HG02884 (cell line): ENCODE data around the gene TUBGCP2.

Source experiments
- ATAC-seq: cut with Tn5 transposase; IDR thresholded peaks from one replicate; pipeline ENCODE4 v1.9.1; 2021; ENCODE audit warnings: mild to moderate bottlenecking, moderate library complexity; ENCODE audit not compliant: unreplicated experiment

Gene TUBGCP2, protein sequence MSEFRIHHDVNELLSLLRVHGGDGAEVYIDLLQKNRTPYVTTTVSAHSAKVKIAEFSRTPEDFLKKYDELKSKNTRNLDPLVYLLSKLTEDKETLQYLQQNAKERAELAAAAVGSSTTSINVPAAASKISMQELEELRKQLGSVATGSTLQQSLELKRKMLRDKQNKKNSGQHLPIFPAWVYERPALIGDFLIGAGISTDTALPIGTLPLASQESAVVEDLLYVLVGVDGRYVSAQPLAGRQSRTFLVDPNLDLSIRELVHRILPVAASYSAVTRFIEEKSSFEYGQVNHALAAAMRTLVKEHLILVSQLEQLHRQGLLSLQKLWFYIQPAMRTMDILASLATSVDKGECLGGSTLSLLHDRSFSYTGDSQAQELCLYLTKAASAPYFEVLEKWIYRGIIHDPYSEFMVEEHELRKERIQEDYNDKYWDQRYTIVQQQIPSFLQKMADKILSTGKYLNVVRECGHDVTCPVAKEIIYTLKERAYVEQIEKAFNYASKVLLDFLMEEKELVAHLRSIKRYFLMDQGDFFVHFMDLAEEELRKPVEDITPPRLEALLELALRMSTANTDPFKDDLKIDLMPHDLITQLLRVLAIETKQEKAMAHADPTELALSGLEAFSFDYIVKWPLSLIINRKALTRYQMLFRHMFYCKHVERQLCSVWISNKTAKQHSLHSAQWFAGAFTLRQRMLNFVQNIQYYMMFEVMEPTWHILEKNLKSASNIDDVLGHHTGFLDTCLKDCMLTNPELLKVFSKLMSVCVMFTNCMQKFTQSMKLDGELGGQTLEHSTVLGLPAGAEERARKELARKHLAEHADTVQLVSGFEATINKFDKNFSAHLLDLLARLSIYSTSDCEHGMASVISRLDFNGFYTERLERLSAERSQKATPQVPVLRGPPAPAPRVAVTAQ

DNA sequence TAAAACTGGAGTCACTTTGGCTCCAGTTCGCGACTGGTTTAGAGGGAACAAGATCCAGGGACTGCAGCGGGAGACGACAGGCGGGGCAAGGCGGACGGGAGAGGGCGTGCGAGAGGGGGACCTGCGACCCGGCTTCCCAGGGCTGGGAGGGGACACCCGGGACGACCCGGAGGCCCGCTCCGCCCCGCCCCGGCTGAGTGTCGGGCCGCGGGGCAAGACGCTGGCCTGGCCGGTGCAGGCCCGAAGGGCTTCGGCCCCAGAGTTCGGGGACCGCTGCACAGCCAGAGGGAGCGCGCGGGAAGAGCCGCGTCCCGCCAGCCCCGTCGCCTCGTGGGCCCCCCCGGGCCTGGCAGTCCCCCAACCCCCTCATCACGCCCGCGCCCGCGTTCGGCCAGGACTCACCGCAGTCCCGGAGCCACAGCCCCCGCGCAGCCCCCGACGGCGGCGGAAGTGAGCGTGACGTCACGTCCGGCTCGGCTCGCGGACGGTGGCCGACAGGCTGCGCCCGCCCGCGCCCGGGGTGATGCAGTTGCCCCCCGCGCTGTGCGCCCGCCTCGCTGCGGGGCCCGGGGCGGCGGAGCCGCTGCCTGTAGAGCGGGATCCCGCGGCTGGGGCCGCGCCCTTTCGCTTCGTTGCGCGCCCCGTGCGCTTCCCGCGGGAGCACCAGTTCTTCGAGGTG is at the start of gene TUBGCP2, which contains the start of gene ZNF511:
TUBGCP2 (minus strand) TSS at position 452 of the 679 bp plus-strand sequence. CDS start 5,931 bp downstream, outside the sequence.
ZNF511 (plus strand) TSS at position 494 of the 679 bp plus-strand sequence; CDS start at position 524, 30 bp downstream.
- ATAC-seq, result peak; percentile 65

- peak; percentile 68 for ATAC-seq
These were observed 48.9 kb upstream of the TUBGCP2 start, which contains the start of gene FUOM for GRCh38 chr10:133357285-133358161. Gene FUOM (minus strand): TSS chr10:133358019. CDS start chr10:133358007, 12 bp downstream.

GRCh38 chr10:133356549-133357284 is 48.0 kb upstream of the TUBGCP2 start:
- ATAC-seq, result no peak

- ATAC-seq, result no peak
These were observed 47.3 kb upstream of the TUBGCP2 start for GRCh38 chr10:133355991-133356390.

DNA sequence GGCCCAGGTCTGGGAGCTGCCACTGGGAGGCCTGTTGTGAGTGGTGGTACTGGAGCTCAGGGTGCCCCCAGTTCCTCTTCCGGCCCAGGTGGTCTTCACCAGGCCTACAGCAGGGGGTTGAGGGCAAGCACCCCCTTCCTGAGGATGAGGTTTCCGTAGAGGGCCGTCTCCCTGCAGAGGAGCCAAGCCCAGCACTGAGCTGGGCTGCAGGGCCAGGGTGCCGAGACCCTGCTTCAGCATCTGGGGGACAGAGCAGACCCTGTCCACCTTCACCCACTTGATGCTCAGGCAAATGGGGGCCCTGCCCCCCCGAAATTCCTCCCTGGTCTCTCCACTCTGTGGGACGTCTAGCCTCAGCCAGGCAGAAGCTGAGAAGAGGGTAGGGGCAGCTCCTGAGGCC is 46.6 kb upstream of the TUBGCP2 start:
- no peak for ATAC-seq

- ATAC-seq, result no peak
These were observed 46.1 kb upstream of the TUBGCP2 start for GRCh38 chr10:133354672-133355240.

DNA sequence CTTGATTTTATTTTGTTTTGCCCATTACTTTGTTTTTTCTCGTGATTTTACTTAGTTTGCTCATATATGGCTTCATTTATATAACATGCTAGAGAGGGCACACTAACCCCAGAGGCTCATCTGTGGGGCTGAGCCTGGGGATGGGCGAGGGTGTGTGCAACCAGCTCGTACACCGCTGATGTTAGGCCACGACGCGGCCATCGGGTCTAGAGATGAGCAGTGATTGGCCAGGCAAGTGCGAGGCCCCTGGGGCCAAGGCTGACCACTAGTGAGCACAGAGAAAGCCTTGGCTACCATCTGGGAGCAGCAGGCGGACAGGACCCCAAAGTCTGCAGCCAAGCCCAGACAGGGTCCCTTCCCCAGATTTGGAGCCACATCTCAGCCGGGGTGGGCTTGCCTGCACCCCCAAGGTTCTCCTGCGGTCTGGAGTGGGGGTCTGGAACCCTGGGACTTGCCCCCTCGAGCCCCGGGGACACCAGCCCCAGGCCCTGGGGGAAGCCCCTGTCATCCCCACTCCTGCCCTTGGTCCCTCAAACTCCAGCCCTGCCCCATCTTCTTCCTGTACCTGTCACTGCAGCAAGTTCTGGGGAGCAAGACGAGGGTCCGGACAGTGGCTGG is 45.4 kb upstream of the TUBGCP2 start:
- no peak for ATAC-seq

DNA sequence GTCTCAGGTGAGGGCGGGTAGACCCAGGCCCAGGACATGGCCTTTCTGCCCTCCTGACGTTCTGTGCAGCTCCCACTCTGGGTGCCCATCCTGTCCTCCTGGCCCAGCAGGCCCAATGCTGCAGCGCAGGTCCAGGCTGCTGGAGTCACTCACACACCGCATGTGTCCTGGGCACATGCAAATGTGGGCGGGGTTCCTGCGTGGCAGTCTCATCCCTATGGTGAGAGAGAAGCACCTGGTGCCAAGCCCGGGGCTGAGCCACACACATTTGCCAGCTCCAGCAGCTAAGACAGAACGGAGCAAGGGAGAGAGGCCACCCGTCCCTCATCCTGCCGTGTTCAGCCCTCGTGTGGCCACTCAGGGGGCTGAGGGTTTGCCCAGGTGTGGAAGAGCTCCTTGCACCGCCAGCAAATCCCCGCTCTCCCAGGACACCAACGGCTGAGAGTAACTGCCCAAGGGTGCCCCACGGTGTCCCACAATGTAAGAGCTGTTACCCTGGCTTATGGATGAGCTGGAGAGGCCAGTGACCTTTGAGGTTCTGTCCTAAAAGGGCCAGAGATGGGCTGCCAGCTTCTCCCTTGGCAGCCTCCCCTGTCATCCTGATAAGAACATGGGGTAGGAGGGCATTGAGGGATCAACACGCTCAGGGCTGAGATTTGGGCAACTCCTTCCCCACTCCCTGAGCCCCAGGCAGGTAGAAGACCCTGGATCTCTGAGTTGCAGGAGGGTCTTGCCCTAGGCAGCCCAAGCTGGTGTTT is 44.7 kb upstream of the TUBGCP2 start:
- ATAC-seq, result no peak

- no peak for ATAC-seq
These were observed 43.0 kb upstream of the TUBGCP2 start for GRCh38 chr10:133351408-133352318.

DNA sequence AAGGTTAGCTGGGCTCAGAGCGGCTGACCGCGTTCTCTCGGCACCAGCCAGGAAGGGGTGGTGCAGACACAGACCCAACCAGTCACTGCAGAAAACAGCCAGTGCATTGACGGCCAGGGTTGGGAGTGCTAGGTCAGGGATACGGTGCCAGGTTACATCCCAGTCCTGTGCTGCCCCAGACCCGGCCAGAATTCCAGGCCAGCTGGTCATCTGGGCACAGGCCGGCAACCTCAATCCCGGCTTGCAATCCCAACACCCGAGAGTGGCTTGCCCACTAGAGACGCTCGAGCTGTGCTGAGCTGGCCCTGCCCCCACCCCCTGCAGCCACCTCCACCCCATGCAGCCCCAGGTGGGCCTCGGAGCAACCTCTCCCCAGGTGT is 42.3 kb upstream of the TUBGCP2 start:
- no peak for ATAC-seq

DNA sequence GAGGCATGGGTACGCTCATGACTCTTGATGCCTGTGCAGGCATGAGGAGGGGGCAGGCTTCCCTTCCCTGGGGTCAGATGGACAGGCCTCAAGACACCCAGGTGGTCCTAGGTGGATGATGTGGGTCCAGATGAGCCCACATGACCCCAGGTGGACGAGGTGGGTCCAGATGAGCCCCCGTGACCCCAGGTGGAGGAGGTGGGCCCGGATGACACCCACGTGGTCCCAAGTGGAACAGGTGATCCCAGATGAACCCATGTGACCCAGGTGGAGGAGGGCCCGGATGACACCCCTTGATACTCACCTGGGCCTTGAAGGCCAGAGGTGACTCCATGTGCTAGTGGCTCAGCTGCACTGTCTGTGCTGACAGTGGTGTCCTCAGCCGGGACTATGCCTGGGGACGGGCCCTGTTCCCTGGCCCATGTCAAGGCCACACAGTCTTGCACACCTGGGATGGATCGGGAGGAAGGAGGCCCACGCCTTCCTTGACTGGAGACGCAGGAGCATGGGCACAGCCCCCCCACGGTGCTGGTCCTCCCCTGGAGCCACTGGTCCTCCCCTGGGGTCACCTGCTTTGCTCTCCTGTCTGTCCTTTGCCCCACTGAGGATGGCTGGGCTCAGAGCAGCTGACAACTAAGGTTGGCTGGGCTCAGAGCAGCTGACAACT is 41.7 kb upstream of the TUBGCP2 start:
- no peak for ATAC-seq

- ATAC-seq, result no peak
These were observed 40.9 kb upstream of the TUBGCP2 start for GRCh38 chr10:133349577-133350011.

DNA sequence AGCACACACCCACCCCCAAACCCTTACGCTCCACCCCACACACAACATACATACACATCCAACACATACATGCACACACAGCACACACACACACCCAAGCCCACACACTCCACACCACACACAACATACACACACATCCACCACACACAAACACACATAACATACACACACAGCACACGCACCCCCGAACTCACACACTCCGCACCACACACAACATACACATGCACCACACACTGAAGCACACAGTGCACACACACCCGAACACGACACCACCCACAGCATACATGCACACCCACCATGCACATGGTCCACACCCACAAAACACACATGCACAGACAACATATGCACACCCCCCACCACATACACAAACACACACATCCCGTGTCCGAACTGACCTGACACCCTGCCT is 40.5 kb upstream of the TUBGCP2 start:
- ATAC-seq, result no peak

- no peak for ATAC-seq
These were observed 39.2 kb upstream of the TUBGCP2 start for GRCh38 chr10:133347710-133348517.

- ATAC-seq, result no peak
These were observed 37.7 kb upstream of the TUBGCP2 start for GRCh38 chr10:133346413-133346812.
